Activated effector memory CD4-positive, alpha-beta T cell treated with Interleukin-2 at 50 U/mL for 16 hours (primary cell): ENCODE results near the gene SPAG16.

Experiments used
- DNase-seq: peaks from one replicate; pipeline ENCODE4 v3.0.0-alpha.2; 2020

Gene SPAG16

DNA sequence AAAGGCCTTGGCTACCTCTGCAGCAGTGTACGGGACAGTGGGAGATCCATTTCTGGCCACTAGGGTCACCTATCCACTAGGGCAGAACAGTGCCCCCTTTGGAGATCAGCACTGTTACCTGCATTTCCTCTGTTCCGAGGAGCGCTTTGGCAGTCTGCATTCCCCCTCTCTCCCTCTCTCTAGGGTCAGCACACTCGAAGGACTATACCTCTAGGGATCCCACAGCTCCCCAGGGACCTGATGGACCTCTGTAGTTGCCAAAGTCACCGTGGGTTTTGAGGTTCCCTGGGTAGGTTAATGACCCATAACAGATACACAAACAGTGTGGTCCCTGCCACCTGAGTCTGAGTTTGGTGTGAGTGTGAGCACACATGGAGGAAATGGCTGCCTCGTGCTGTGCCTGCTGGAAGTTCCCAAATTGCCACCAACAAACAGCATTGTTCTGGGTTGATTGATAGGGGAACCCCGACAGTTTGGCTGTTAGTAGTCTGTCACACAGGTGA is 1026.8 kb downstream of the SPAG16 start:
- DNase-seq: no peak

DNA sequence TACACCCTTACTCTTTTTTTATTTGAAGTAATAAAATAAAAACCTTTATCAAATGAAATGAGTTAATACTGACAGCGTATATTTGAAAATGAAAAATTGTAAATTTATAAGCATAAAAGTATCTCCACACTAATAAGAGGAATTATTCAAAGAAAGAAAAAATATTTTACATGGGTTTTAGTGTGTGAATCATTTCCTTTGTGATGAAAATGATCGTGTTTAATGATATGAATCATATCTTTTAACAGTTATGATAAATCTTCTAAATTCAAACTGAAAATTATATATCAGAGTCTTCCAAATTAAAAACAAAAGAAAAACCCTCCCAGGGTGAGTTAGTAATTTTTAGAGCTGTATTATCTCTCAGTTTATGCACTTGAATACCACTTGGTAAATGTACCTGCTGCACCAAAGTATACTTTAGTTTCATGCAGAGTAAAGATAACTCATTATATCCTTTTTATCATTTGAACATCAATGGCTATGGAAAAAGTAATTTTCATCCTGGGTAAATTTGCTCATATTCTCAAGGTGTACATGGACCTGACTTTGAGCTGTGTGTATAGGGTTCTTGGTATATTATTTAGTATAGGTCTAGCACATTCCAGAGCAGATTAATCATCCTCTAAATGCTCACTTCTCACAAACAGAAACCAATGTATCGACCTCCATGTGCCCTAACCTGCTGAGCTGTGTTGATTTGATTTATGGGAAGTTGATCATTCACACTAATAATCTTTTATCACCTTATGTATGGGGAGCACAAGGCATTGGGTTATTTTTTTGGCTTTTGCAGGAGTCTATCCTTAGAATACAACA is 1027.9 kb downstream of the SPAG16 start:
- DNase-seq: no peak

DNA sequence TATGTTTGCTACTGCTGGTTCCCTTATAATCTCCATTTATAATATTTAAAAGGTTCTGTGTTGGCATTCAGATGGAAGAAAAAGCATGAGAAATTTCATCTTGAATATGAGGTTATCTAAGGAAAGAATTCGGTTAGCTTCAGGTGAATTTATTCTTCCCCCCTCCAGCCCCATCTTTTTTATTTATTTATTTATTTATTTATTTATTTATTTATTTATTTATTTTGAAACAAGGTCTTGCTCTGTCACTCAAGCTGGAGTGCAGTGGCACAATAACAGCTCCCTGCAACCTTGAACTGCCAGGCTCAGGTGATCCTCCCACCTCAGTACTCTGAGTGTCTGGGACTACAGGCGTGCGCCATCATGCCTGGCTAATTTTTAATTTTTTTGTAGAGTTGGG is 1031.1 kb downstream of the SPAG16 start:
- DNase-seq: no peak

DNA sequence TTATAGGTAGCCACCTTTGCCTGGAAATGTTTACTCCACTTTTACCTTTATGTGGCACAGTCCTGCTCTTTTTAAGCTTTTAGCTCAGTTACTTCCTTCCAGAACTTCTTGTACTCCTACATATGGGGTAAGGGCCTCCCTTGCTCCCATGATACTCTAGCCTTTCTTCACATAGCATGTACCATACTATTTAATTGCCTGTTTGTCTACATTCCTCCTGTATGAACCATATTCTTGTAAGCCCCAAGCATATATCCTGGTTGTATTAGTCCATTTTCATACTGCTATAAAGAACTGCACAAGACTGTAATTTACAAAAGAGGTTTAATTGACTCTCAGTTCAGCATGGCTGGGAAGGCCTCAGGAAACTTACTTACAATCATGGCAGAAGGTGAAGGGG is 1035.9 kb downstream of the SPAG16 start:
- DNase-seq: no peak

GRCh38 chr2:214322662-214323061 is 1038.4 kb downstream of the SPAG16 start:
- no peak for DNase-seq

- no peak for DNase-seq
Measured at GRCh38 chr2:214325404-214325803, 1041.1 kb downstream of the SPAG16 start.

GRCh38 chr2:214328941-214329340 is 1044.7 kb downstream of the SPAG16 start:
- no peak for DNase-seq

GRCh38 chr2:214341646-214342045 is 1057.4 kb downstream of the SPAG16 start:
- DNase-seq: no peak

DNA sequence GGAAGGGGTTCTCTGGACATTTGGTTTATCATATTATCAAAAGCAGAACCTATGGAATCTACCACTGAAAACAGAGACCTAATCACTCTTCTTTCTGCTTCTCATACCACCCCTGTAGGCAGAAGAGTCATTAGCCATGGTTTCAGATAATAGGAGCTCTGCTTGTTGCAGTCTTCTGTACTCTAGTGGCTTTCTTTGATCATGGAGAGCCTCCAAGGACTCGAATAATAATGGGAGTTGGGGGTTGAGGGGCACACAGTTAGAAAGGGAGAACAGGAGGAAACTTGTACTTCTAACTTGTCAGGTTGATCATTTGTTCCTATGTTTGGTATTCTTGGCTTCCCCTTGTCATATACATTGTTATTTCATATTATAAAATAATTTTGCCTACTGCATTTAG is 1074.2 kb downstream of the SPAG16 start:
- no peak for DNase-seq

DNA sequence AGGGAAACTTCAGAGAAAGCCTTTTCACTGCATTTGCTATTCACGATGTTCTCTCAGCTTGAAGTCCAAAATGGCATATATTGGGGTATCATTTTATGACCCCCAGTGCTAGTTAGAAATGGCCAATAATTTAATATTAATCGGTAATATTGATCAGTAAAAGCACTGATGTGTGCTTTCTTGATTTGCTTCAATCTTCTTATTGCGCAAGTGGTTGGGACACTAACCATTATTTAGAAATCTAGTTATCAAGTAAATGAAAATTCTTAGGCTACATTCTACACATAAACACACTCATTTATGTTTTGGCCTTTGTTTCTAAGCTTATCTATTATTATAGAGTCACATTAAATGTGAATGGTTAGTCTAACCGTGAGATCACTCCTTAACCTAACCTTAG is 1076.9 kb downstream of the SPAG16 start:
- no peak for DNase-seq

DNA sequence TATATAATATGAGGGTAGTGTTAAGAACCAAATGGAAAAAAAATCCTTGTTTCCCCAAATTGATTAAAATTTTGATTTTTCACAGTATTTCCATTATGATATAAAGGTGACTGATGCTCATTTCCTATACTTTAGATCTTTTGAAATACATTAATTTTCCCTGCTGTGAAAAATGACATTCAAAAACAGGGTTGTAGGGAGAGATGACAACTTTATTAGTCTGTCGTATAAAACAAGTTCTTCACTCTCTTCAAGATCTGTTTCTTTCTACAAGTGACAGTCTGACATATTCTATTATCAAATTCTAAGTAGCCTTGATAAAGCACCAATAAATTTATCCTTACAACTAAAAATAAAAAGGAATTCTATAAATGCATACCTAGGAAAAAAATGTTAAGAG is 1081.3 kb downstream of the SPAG16 start:
- no peak for DNase-seq

DNA sequence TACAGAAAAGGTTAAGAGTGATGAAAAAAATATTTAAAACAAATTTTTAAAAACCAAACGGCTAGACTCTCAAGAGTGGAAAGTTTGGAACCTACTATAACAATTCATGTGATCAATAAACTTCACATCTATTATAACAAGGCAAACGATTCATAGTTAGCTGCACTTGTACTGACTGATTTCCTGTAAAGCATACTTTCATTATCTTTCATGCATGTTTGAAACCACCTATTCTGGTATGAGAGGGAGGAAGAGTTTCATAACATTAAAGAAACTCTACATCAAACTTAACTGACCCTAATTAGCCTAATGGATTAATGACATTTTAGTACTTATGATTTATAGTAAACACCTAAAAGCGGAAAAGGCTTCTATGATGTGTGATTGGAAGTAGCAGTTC is 1082.9 kb downstream of the SPAG16 start:
- DNase-seq: no peak

DNA sequence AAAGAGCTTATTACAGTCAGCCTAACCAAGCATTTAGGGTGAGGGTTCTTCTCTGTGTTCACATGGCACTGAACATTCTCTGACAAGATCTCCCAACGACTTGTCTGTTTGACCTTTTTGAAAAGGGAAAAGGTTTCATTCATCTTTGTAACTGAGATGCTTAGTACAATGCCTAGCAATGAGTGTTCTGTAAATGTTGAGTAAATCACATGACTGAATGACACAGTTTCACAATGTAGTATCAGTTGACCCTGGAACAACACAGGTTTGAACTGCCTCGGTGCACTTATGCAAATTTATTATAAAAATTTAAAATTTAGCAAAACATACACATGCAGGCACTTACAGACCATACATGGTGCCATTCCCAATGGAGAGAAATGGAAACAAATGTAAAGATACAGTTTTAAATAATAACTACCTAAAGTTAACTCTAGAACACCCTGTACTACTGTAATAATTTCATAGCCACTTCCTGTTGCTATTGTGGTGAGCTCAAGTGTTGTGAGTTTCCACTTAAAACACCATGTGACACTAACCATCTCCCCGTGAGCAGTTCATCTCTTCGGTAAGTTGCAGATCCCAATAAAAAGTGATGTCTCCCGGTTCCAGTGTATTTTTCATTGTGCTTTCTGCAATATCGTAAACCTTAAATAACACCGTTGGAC is 1092.5 kb downstream of the SPAG16 start:
- no peak for DNase-seq

- DNase-seq: no peak
Measured at GRCh38 chr2:214377286-214377624, 1093.0 kb downstream of the SPAG16 start.

DNA sequence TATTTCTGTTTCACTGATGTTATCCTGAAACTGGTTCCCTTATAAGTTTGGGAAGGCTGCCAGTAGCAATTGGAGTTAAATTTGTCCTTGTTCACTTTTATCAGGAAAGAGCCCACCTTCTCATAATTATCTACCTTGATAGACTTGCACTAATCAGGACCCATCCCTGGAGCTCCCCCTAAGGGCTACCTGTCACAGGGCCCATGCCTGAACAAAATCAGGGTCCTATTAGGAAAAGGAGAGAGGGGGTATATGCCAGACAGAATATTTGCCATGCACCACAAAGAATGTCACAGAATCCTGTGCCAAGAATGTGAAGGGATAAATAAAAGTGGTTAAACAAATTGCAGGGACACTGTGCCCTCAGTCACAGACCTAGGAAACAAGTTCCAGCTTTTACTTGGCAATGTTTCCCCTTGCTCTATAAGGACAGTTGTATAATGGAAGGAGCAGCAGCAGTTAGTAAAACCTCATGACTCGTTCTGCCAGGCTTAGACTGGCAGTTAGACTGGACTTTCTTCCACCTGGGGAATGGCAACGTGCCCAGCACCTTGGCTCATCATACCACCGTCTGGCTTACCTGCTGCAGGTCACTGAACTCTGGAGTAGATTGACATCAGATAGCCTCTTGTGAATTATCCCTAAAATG is 1094.3 kb downstream of the SPAG16 start:
- DNase-seq: no peak

DNA sequence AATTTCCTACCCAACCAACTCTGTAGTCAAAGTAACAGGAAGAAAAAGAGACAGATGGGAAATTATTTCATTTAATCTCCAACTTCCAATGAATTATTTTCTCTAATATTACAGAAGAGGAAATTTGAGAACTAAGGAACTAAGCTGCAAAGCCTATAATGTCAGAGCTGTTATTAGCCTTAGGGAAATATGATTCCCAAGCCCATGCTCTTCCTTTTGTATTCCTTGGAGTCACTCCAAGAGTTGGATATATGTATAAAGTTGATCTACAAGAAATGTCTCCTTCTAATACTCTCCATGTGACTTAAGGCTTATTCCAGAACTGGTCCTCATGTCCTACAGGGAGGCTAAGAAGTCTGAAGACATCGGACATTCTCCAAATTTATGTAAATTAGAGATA is 1095.0 kb downstream of the SPAG16 start:
- no peak for DNase-seq

DNA sequence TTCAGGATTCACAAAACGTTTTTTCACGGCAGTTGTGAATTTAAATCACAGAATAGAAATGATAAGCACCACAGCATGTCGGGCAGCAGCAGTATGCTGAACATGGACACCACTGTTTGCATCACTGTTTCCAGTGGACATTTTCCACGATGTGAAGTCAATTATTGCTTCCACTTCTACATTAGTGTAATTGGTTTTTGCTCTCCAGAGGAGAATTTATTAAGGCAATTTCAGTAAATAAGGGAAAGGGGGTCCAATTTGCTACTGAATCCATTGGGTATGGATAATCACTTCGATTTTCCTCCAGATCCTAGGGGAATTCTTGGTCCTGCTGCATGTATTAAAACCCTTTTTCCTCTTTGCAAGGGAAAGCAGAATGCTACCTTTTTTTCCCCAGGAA is 1096.4 kb downstream of the SPAG16 start:
- DNase-seq: no peak

DNA sequence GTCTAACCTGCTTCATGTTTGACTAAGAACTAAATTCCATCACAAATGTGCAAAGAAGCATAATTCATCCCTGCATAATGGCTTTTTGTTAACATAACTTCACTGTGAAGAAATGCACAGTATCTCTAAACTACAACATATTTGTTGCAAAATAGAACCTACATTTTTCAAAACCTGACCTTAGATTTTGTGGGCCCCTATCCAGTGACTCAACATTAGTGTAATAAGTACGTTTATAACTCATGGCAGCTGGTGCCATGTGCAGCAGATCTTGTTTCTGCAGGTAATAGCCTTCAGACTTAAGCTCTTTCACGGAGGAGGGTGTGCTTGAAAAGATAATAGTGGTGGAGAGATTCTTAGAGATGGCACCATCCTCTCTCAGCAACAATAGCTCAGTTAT is 1098.0 kb downstream of the SPAG16 start:
- no peak for DNase-seq

GRCh38 chr2:214386720-214387119 is 1102.5 kb downstream of the SPAG16 start:
- no peak for DNase-seq

DNA sequence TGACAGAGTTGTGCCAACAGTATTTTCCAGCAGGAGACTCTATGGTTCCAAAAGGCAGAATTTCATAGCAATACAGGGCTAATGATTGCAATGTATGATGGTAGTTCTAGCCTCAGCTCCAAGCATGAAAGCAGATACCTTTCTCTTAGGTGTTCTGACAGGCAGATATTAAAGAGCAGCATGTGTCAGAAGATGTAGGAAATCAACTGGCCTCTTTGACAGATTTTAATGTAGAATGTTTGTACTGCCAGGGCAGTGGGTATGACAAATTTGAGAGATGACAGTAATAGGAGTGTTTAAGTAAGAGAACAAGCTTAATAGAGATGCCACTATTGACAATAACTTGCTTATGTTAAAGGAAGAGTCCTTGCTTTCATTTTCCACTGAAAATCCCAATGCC is 1105.1 kb downstream of the SPAG16 start:
- DNase-seq: no peak

DNA sequence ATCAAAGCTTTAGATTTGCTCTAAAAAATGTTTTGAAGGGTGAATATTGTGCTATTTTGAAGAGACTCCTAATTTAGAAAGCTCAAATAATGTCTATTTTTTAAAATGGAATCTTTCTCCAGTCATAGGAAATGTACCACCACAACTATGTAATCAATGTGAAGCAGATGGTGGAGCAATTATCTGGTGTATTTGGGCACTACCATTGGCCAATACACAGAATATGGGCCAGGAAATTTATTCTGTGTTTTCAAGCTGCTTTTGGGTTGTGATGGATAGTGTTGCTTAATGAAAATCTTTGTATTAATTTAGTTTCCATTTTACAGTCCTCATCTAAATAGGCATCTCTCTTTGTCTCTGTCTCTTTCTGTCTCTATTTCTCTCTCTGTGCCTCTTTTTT is 1109.5 kb downstream of the SPAG16 start:
- DNase-seq: no peak

GRCh38 chr2:214395040-214395439 is 1110.8 kb downstream of the SPAG16 start:
- DNase-seq: no peak

GRCh38 chr2:214401580-214401979 is 1117.3 kb downstream of the SPAG16 start:
- no peak for DNase-seq

DNA sequence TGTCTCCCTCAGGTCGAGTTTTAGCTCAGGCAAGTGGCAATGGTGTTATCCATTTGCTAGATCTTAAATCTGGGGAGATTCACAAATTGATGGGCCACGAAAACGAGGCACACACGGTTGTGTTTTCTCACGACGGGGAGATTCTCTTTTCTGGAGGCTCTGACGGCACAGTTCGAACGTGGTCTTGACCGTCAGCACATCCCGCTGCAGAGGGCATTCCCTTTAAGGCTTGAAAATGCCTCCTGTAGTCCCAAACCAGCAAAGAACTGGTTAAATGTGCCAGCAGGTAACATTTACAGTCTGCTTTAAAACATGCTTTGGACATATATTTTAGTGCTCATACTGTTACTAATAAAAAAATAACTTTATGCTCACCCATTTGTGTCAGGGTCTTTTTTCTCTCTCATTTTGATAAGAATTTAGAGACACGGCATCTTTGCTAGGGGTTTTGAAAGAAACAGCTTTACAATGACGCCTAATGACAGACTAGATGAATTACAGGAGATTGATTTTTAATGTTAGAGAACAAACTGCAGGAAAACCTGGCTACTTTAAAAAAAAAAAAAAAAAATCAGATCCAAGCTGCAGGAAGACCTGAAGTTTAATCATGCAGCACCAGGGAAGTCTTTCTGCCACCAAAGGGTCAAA is 1126.0 kb downstream of the SPAG16 start:
- DNase-seq: no peak
